ENCODE measurements around the gene PRX. TPM values are rescaled to one million over a fixed set of nuclear protein-coding genes. Genes with fewer than 3 reads are reported as not detected.
A peak's percentile ranks its signal among the peaks of the same experiment; 100 is the strongest.

The PRX gene
- total and polyA plus RNA-seq, 9 of the 15 experiments (the other 6 are each of a cell fraction or from before 2014, with no cell fraction given), result 0.65 to 3.5 (median 1.7) TPM; not detected in 2

GRCh38 chr19:40363069-40363468, 50.1 kb downstream of the PRX start (continued):
- TF ChIP-seq SRSF9 (IDR thresholded peaks at IDR 0.05; ENCODE audit: borderline replicate concordance, low read depth, low read length) (no peak), ILF3 (IDR thresholded peaks at IDR 0.05; ENCODE audit: borderline replicate concordance) (no peak), PATZ1 (CRISPR knock-in tag; IDR thresholded peaks at IDR 0.05; ENCODE audit: borderline replicate concordance) (no peak), ZBTB7A (IDR thresholded peaks at IDR 0.05; ENCODE audit: borderline replicate concordance, control insufficient read depth, low read depth, low read length) (no peak), ATF1 (CRISPR knock-in tag; IDR thresholded peaks at IDR 0.05) (no peak), ATF1 (tag; IDR thresholded peaks at IDR 0.05) (no peak), ZKSCAN3 (CRISPR knock-in tag; IDR thresholded peaks at IDR 0.05) (no peak), BMI1 (IDR thresholded peaks at IDR 0.05; ENCODE audit: low read length) (no peak), ZNF217 (CRISPR knock-in tag; IDR thresholded peaks at IDR 0.05) (no peak), BCLAF1 (IDR thresholded peaks at IDR 0.05; ENCODE audit: borderline replicate concordance in 1 of 2, control insufficient read depth in 1 of 2, low read depth in 2 of 2, low read length in 1 of 2) (no peak), HSF4 (CRISPR knock-in tag; IDR thresholded peaks at IDR 0.05; ENCODE audit: borderline replicate concordance) (no peak), BACH1 (tag; IDR thresholded peaks at IDR 0.05) (no peak), TOE1 (IDR thresholded peaks at IDR 0.05; ENCODE audit: borderline replicate concordance) (no peak), TOE1 (CRISPR knock-in tag; IDR thresholded peaks at IDR 0.05; ENCODE audit: borderline replicate concordance, low read depth) (no peak), SIN3A (IDR thresholded peaks at IDR 0.05; ENCODE audit: borderline replicate concordance in 2 of 2, control insufficient read depth in 1 of 2, low read depth in 2 of 2, low read length in 2 of 2) (no peak), YY1 (IDR thresholded peaks at IDR 0.05; ENCODE audit: borderline replicate concordance in 1 of 3, control insufficient read depth in 1 of 3, extremely low read depth in 1 of 3, insufficient read depth in 3 of 3, insufficient read length in 1 of 3, insufficient replicate concordance in 2 of 3, low read depth in 1 of 3, low read length in 2 of 3) (no peak), SMAD1 (IDR thresholded peaks at IDR 0.05; ENCODE audit: low read depth, low read length, partially characterized antibody) (no peak), CXXC5 (CRISPR knock-in tag; IDR thresholded peaks at IDR 0.05) (no peak), RNF219 (CRISPR knock-in tag; IDR thresholded peaks at IDR 0.05) (no peak), L3MBTL2 (IDR thresholded peaks at IDR 0.05) (peak; percentile 69; the same call in 1 of the 2 replicates)
